Measurements from ENCODE around the gene KANK3.

DNA sequence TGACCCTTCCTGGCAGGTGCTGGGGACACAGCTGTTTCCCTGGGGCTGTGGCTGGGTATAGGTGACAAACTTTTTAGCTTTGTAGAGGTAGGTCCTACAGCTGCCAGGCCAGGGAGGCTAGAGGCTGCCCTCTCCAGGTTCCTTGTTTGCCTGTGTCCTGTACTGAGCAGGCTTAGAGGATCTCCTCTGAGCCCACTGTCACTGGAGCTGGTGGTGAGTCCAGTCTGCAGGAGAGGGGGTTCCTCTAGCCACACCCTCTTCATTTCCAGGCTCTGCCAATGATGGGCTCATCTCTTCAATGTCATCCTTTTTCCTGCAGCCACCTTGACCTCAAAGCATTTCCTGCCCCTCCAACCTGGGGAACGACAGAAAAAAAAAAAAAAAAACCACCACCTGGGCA lies 34.5 kb upstream of the KANK3 start:
- no peak for TF ChIP-seq POLR2AphosphoS5 (IDR thresholded peaks at IDR 0.05; ENCODE audit: low read depth, low read length)
- no peak for TF ChIP-seq POLR2A (IDR thresholded peaks at IDR 0.05; ENCODE audit: low read depth, low read length)
